Lower leg skin (tissue), 4 donors: ENCODE data around the gene CNP. TPM values are rescaled to one million over a fixed set of nuclear protein-coding genes. Genes with fewer than 3 reads are reported as not detected.

ENCODE experiments used
- DNase-seq, 2 donors: peaks; one replicate each; pipeline ENCODE4 v3.0.0-alpha.2; 2019; ENCODE audit warnings: low spot score in 2 of 2
- H3K4me3 ChIP-seq: fragments of 200-600 bp; sonication (generic); 2 replicates; pipeline ENCODE4 v1.5.1; 2017; ENCODE audit warnings: mild to moderate bottlenecking, low read depth; ENCODE audit not compliant: poor library complexity, severe bottlenecking
- CTCF ChIP-seq, 3 donors: fragments of 450-650 bp; IDR thresholded peaks; one replicate each; pipeline ENCODE4 v1.5.1; 2016; ENCODE audit warnings: antibody characterized with exemption in 3 of 3, mild to moderate bottlenecking in 3 of 3, moderate library complexity in 2 of 3
- POLR2A ChIP-seq, 2 donors: fragments of 450-650 bp; IDR thresholded peaks; one replicate each; pipeline ENCODE4 v1.6.1; 2016 to 2017; ENCODE audit warnings: antibody characterized with exemption in 2 of 2, mild to moderate bottlenecking in 1 of 2, moderate library complexity in 1 of 2
- WGBS, 2 donors: methylation state at CpG; one replicate each; pipeline ENCODE4 v1.1.5; 2018; 5-methylcytosine and 5-hydroxymethylcytosine counted together
- intact Hi-C: fragments of 100-400 bp; cut with DNase I; formaldehyde crosslinking; loops from one replicate; pipeline ENCODE4 v1.15.0; 2023; ENCODE audit warnings: low total_unique reads
- total RNA-seq, 4 donors: library from RNA; depleted of rRNA; stranded (reverse); fragments of >200 nt; gene quantifications; one replicate each; pipeline ENCODE4 v1.1.0, GENCODE V29; 2016

CNP gene
- total RNA-seq, 4 donors from 2014 or later: 37.2 to 63.8 (median 44.5) TPM

- 74 to 90% methylated on average over 4 to 5 of the region's 5 CpGs for WGBS, 2 donors
- no peak for TF ChIP-seq POLR2A (IDR thresholded peaks at IDR 0.05)
- no peak for TF ChIP-seq CTCF (IDR thresholded peaks at IDR 0.05)
- intact Hi-C loops: loop anchor here (10.0 kb wide), 1 partner anchor 153 kb away; the partner anchor contains the start of gene DHX58
- H3K4me3 ChIP-seq: no peak overlapping the region
- DNase-seq: no peak
Observed at GRCh38 chr17:41962111-41962510, 4.5 kb upstream of the CNP start.

GRCh38 chr17:41962768-41963434 is 3.7 kb upstream of the CNP start:
- peak; percentile 60 to 93 for DNase-seq
- WGBS, 2 donors: 17 to 22% methylated on average over 8 to 9 of the region's 9 CpGs
- intact Hi-C loops: loop anchor here (10.0 kb wide), 1 partner anchor 152 kb away; the partner anchor contains the start of gene DHX58
- peak in 1 of 3 donors; percentile 69 for TF ChIP-seq CTCF (IDR thresholded peaks at IDR 0.05)
- TF ChIP-seq POLR2A (IDR thresholded peaks at IDR 0.05): no peak
- no peak overlapping the region for H3K4me3 ChIP-seq

DNA sequence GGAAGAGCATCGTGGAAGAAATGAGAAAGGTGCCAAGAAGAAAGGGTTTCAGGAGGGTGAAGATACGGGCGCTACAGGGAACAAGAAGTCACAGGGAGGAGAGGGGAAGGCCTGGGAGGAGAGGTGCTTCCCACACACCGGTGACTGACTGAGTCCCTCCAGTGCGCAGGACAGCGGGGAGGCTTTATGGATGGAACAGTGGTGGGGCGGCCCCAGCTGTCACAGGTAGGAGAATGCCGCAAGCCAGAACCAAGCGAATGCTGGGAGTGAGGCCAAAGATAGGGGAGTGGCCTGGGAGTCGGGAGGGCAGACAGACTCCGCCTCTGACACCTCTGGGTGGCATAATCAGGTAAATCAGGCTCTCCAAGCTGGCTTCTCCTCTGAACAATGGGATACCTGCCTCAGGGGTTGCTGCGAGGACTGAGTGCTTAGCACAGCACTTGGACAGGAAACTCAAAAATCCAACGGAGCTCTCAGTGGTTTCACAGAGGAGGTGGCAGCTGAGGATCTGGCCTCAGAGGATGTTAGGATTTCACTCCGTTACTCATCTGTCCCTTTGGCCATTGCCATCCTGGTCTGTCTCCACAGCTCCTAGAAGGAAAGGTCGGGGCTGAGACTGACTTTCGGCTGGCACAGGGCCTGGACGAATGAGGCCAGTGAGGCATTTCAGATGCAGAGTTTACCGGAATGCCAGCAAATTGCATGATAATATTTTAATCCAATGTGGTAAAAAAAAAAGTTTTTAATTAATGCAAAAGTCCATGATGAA is 717 bp upstream of the CNP start:
- peak; percentile 80 to 94 for DNase-seq
- TF ChIP-seq POLR2A (IDR thresholded peaks at IDR 0.05) (no peak), CTCF (IDR thresholded peaks at IDR 0.05) (no peak)
- WGBS, 2 donors: 6 to 10% methylated on average over 18 of the region's 18 CpGs
- peak overlapping the region; percentile 21 for H3K4me3 ChIP-seq
- intact Hi-C loops: loop anchor here (10.0 kb wide), 1 partner anchor 149 kb away; the partner anchor contains the start of gene DHX58

DNA sequence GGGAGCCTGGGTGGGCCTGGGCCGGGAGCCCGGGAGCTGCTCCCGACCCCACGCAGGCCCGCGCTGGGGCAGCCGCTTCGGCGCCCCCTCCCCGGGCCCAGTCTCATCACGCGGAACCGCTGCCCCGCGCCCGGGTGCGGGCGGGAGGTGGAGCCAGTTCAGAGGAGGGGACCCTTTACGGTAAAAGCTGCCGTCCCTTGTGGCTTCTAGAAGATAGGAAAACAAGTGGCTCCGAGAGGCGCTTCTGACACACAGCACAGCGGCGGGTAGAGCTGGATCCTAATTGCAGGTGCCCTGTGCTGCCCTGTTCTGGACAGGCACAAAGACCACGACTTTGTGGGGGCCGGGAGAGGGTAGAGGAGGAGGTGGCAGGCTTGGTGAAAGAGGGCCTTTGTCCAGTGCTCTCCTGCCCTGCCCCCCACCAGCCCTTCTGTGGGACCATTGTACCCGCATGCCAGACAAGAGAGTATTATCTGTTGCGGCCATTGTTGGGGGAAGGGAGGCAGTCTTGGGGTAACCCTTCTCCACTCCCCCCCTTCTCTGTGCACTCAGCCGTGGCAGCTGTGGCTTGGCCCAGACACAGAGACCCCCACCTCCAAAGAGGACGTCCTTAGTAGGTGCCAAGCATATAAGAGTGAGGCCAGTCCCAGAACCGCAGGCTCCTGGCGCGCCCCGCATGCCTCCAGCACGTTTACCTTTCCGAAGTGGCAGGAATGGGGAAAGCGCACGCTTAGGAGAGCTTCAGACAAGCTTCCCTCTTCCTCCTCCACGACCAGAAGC is 736 bp downstream of the CNP start:
- no peak for DNase-seq
- 22 to 31% methylated on average over 17 to 36 of the region's 39 CpGs for WGBS, 2 donors
- H3K4me3 ChIP-seq: peak overlapping the region; percentile 85
- no peak for TF ChIP-seq CTCF (IDR thresholded peaks at IDR 0.05)
- no peak for TF ChIP-seq POLR2A (IDR thresholded peaks at IDR 0.05)
- intact Hi-C loops: loop anchor here (10.0 kb wide), 1 partner anchor 147 kb away; the partner anchor contains the start of gene DHX58

DNA sequence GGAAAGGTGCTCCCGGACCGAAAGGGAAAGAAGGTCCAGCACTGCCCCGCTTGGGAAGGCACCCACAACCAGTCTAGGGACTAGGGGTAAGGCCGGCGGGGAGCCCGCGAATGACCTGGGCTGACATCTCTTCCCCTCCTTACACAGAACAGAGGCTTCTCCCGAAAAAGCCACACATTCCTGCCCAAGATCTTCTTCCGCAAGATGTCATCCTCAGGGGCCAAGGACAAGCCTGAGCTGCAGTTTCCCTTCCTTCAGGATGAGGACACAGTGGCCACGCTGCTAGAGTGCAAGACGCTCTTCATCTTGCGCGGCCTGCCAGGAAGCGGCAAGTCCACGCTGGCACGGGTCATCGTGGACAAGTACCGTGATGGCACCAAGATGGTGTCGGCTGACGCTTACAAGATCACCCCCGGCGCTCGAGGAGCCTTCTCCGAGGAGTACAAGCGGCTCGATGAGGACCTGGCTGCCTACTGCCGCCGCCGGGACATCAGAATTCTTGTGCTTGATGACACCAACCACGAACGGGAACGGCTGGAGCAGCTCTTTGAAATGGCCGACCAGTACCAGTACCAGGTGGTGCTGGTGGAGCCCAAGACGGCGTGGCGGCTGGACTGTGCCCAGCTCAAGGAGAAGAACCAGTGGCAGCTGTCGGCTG is 1.5 kb downstream of the CNP start:
- WGBS, 2 donors: 87 to 89% methylated on average over 37 of the region's 37 CpGs
- no peak for TF ChIP-seq CTCF (IDR thresholded peaks at IDR 0.05)
- no peak for TF ChIP-seq POLR2A (IDR thresholded peaks at IDR 0.05)
- peak overlapping the region; percentile 85 for H3K4me3 ChIP-seq
- no peak for DNase-seq
- intact Hi-C loops: loop anchor here (10.0 kb wide), 1 partner anchor 147 kb away; the partner anchor contains the start of gene DHX58
